ENCODE results near the gene ZNF394.
A peak's percentile ranks its signal among the peaks of the same experiment; 100 is the strongest.
"Not testable (repeated sequence)": the region's sequence is repeated elsewhere in the genome, so short reads cannot be mapped to it uniquely, and the experiment has no call there.

The ZNF394 gene

DNA sequence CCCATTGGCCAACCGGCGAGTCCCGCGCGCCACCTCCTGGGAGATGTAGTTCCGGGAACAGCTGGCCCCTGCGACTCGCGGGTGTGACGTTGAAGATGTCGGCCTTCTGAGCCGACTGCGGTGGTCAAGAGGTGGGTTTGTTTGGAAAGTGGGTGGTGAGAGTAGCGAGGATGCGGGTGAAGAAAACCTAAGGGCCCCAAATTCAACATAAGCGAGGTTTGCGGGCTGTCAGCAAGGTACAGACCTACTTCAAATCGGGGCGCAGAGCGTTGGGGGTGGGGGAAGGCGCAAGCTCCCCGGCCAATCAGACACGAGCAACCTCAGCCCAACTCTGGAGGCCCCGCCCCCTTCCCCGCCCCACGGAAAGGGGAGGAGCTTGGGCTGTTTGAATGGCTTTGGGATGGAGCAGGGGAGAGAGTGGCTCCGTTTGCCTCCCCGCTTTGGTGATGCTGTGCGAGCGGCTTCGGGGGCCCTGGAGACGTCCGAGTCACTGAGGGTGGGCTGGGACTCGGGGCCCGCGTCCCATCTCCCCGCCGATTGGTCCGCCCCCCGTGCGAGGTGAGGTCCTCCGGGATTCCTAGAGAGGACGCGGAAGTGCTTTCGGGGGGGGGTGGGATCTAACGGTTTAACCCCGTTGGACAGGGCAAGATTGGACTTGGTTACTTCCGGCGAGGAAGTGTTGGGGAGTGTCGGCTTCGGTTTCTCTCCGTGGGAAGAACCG, 4.7 kb upstream of the ZNF394 start, which contains the start of gene ZKSCAN5:
TSS of gene ZKSCAN5 (plus strand) at position 60 of the 721 bp plus-strand sequence. CDS start 1,383 bp downstream, outside the sequence.
- DNase-seq (ENCODE audit: low spot score in 2 of 2) (peak; percentile 94 to 95), ATAC-seq (ENCODE audit: low read depth) (peak; percentile 81)
- Mint-ChIP-seq H3K36me3 (peaks cover 2% of the 10 kb centered on the region), H3K4me1 (peaks cover 12% of the 10 kb centered on the region), H3K27ac (peak within 1 kb of the TSS; percentile 85), H3K9me3 (no peaks in the 10 kb centered on the region), H3K4me3 (peak within 1 kb of the TSS; percentile 96), H3K27me3 (no peaks in the 10 kb centered on the region)

DNA sequence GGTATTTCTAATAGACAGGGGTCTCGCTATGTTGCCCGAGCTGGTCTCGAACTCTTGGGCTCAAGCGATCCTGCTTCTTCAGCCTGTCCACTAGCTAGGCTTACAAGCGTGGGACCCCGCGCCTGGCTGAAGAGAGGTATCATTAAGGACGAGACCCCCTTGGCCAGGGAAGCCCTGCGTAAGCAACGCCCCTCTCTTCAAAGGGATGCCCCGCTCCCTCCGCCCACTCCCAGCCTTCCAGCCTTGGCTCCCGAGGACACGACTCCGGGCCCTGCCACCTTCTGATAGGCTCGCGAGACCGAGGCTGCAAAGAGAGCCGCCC, 4.2 kb upstream of the ZNF394 start:
- Mint-ChIP-seq H3K36me3 (peaks cover 2% of the 10 kb centered on the region), H3K4me3 (peak overlapping the region; percentile 96), H3K27me3 (no peaks in the 10 kb centered on the region), H3K27ac (peak overlapping the region; percentile 85), H3K4me1 (peaks cover 12% of the 10 kb centered on the region), H3K9me3 (no peaks in the 10 kb centered on the region)
- DNase-seq (ENCODE audit: low spot score in 2 of 2) (no peak), ATAC-seq (ENCODE audit: low read depth) (no peak)

DNA sequence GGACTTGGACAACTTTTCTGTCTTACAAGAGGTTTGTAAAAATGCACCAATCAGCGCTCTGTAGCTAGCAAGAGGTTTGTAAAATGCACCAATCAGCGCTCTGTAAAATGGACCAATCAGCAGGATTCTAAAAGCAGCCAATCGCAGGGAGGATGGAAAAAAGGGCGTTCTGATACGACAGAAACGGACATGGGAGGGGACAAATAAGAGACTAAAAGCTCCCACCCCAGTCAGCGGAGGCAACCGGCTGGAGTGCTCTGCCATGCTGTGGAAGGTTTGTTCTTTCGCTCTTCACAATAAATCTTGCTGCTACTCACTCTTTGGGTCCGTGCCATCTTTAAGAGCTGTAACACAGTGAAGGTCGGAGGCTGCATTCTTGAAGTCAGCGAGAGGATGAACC, 1.2 kb upstream of the ZNF394 start:
- ATAC-seq (ENCODE audit: low read depth); H3K27ac Mint-ChIP-seq; DNase-seq (ENCODE audit: low spot score in 2 of 2); H3K9me3 Mint-ChIP-seq; H3K27me3 Mint-ChIP-seq: not testable (repeated sequence)
- Mint-ChIP-seq H3K36me3 (peaks cover 12% of the 10 kb centered on the region), H3K4me1 (peaks cover 18% of the 10 kb centered on the region), H3K4me3 (peak overlapping the region; percentile 98)

- peak overlapping the region; percentile 98 for H3K4me3 Mint-ChIP-seq
- H3K9me3 Mint-ChIP-seq: no peaks in the 10 kb centered on the region
- H3K36me3 Mint-ChIP-seq: peaks cover 15% of the 10 kb centered on the region
- no peak for ATAC-seq (ENCODE audit: low read depth)
- no peak for DNase-seq (ENCODE audit: low spot score in 2 of 2)
- H3K27ac Mint-ChIP-seq: peak overlapping the region; percentile 97
- peaks cover 14% of the 10 kb centered on the region for H3K4me1 Mint-ChIP-seq
- no peaks in the 10 kb centered on the region for H3K27me3 Mint-ChIP-seq
Measured at GRCh38 chr7:99500637-99501009, 542 bp upstream of the ZNF394 start.

DNA sequence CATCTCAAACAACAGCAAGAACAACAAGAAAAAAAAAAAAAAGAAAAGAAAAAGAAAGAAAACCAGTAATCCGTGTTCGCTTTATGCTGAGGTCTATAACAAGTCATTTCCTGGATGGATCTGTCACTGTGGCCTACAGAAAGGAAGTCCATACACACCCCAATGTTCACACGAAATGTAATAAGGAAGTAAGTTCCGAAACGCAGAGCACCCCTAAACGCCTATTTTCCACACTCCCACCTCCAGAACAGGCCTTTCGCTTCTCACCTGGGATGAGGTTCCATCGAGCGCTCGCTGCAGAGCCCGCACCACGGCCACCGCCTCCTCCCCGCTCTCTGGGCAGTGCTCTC, 735 bp downstream of the ZNF394 start:
- ATAC-seq (ENCODE audit: low read depth) (peak; percentile 51), DNase-seq (ENCODE audit: low spot score in 2 of 2) (peak in 1 of 2 donors; percentile 18)
- H3K27me3 Mint-ChIP-seq: no peaks in the 10 kb centered on the region
- H3K9me3 Mint-ChIP-seq: no peaks in the 10 kb centered on the region
- peak overlapping the region; percentile 98 for H3K4me3 Mint-ChIP-seq
- peaks cover 18% of the 10 kb centered on the region for H3K36me3 Mint-ChIP-seq
- H3K4me1 Mint-ChIP-seq: peaks cover 11% of the 10 kb centered on the region
- H3K27ac Mint-ChIP-seq: peak overlapping the region; percentile 97

- Mint-ChIP-seq H3K4me3 (peak overlapping the region; percentile 98), H3K27ac (no peak overlapping the region), H3K4me1 (peaks cover 11% of the 10 kb centered on the region), H3K27me3 (no peaks in the 10 kb centered on the region), H3K9me3 (peaks cover 4% of the 10 kb centered on the region), H3K36me3 (peaks cover 26% of the 10 kb centered on the region)
- DNase-seq (ENCODE audit: low spot score in 2 of 2) (no peak), ATAC-seq (ENCODE audit: low read depth) (no peak)
Measured at GRCh38 chr7:99498546-99498944, 1.5 kb downstream of the ZNF394 start.

GRCh38 chr7:99497766-99498545, 2.1 kb downstream of the ZNF394 start:
- DNase-seq (ENCODE audit: low spot score in 2 of 2) (no peak), ATAC-seq (ENCODE audit: low read depth) (no peak)
- H3K36me3 Mint-ChIP-seq: peaks cover 31% of the 10 kb centered on the region
- H3K27me3 Mint-ChIP-seq: no peaks in the 10 kb centered on the region
- peaks cover 11% of the 10 kb centered on the region for H3K4me1 Mint-ChIP-seq
- peaks cover 5% of the 10 kb centered on the region for H3K9me3 Mint-ChIP-seq
- peak overlapping the region; percentile 65 for H3K27ac Mint-ChIP-seq
- peak overlapping the region; percentile 98 for H3K4me3 Mint-ChIP-seq

DNA sequence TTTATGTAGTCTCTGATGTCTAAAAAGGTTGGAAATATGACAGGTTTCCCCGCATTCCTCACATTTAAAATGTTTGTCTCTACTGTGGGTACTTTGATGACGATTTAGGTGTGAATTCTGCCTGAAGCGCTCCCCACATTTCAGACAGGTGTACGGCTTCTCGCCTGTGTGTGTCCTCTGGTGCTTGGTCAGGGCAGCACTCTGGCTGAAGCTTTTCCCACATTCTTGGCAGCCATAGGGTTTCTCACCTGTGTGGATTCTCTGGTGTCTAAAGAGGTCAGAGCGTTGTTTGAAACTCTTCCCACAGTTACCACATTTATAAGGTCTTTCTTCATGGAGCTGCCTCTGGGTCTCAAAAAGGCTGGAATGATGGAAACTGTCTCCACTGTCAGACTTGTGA, 6.3 kb downstream of the ZNF394 start:
- DNase-seq (ENCODE audit: low spot score in 2 of 2) (no peak), ATAC-seq (ENCODE audit: low read depth) (no peak)
- Mint-ChIP-seq H3K36me3 (peaks cover 38% of the 10 kb centered on the region), H3K9me3 (peaks cover 5% of the 10 kb centered on the region), H3K27ac (no peak overlapping the region), H3K27me3 (no peaks in the 10 kb centered on the region), H3K4me3 (no peak overlapping the region), H3K4me1 (peaks cover 11% of the 10 kb centered on the region)

DNA sequence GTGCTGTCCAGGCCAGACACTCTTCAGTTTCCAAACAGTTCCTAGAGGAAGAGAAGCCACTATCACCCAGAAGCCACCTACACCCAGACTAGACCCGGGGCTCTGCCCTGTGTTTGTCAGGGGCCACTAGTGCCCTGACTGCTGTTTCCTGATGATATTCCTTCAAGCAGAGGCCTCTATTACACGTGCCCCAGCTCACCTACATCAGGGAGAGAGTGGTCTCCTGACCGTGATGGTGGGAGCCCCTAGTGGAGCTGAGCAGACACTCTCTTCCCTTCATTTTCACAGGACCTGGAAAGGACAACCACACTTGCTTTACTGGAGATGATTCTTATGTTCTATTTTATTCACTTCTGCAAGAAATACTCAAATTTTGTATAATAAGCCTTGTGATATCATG, 9.2 kb downstream of the ZNF394 start:
- no peaks in the 10 kb centered on the region for H3K27me3 Mint-ChIP-seq
- peaks cover 5% of the 10 kb centered on the region for H3K9me3 Mint-ChIP-seq
- no peaks in the 10 kb centered on the region for H3K4me1 Mint-ChIP-seq
- H3K27ac Mint-ChIP-seq: no peak overlapping the region
- H3K4me3 Mint-ChIP-seq: no peak overlapping the region
- DNase-seq (ENCODE audit: low spot score in 2 of 2): no peak
- ATAC-seq (ENCODE audit: low read depth): no peak
- H3K36me3 Mint-ChIP-seq: peaks cover 25% of the 10 kb centered on the region

DNA sequence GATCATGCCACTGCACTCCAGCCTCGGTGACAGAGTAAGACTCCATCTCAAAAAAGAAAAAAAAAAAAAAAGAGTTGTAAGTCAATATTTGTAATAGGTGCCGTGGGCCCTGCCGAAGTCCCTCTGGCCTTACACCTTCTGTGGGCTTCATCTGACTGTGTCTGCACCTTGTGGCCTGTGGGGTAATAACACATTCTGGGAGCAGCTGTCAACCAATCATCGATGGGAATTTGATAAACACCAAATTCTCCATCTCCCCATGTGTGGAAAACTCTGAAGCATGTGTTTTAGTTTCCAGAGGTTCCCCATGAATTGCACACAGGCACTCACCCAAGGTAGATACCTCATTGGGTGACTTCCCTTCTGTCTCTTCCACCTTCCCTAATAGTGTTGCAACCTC, 10.8 kb downstream of the ZNF394 start:
- H3K4me1 Mint-ChIP-seq: no peaks in the 10 kb centered on the region
- peaks cover 5% of the 10 kb centered on the region for H3K9me3 Mint-ChIP-seq

DNA sequence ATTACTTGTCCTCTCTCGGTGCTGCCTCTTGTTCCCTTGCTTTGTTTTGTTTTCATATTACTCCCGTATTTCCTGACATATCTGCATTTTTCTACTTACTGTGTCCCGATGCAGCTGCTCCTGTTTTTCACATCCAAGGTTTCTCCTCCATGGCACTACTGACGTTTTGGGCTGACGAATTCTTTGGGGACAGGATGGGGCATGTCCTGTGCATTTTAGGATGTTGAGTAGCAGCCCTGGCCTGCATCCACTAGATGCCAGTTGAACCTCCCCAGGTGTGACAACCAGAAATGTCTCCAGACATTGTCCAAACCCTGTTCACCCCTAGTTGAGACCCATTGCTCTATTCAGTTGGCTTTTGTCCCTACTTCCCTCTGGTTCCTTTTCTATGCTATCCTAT, 15.0 kb downstream of the ZNF394 start:
- Mint-ChIP-seq H3K27me3 (no peaks in the 10 kb centered on the region), H3K27ac (no peak overlapping the region), H3K4me3 (no peak overlapping the region), H3K36me3 (peaks cover 10% of the 10 kb centered on the region), H3K9me3 (no peaks in the 10 kb centered on the region), H3K4me1 (no peaks in the 10 kb centered on the region)
- DNase-seq (ENCODE audit: low spot score in 2 of 2) (no peak), ATAC-seq (ENCODE audit: low read depth) (no peak)

More for the DNA sequence above, 10.8 kb downstream of the ZNF394 start:
- no peak overlapping the region for H3K27ac Mint-ChIP-seq
- peaks cover 21% of the 10 kb centered on the region for H3K36me3 Mint-ChIP-seq
- DNase-seq (ENCODE audit: low spot score in 2 of 2) (no peak), ATAC-seq (ENCODE audit: low read depth) (no peak)
- no peaks in the 10 kb centered on the region for H3K27me3 Mint-ChIP-seq
- H3K4me3 Mint-ChIP-seq: no peak overlapping the region

- ATAC-seq (ENCODE audit: low read depth) (no peak), DNase-seq (ENCODE audit: low spot score in 2 of 2) (no peak)
- Mint-ChIP-seq H3K4me3 (no peak overlapping the region), H3K36me3 (peaks cover 5% of the 10 kb centered on the region), H3K27me3 (no peaks in the 10 kb centered on the region), H3K9me3 (no peaks in the 10 kb centered on the region), H3K4me1 (peaks cover 13% of the 10 kb centered on the region), H3K27ac (peak overlapping the region; percentile 28)
Measured at GRCh38 chr7:99478464-99479440, 21.3 kb downstream of the ZNF394 start.

DNA sequence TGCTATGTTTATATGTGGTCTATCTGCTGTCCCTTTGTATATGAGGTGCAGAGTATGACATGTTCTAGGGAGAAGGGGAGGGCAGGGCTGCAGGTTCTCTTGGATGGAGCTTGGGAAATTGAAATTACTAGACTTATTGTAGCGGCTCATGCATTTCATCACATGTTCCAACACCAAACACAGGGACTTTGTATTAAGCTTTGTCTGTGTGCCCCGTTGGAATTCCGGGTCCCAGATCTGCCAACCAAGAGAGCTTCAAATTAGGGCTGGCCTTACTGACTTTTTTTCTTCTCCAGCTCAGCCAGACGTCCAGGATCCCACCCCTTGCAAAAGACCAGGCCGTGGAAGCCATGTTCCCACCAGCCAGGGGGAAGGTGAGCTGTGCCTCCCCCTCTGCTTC, 24.0 kb downstream of the ZNF394 start:
- Mint-ChIP-seq H3K27ac (no peak overlapping the region), H3K9me3 (no peaks in the 10 kb centered on the region), H3K36me3 (peaks cover 5% of the 10 kb centered on the region), H3K4me3 (no peak overlapping the region), H3K4me1 (peaks cover 20% of the 10 kb centered on the region), H3K27me3 (no peaks in the 10 kb centered on the region)
- no peak for ATAC-seq (ENCODE audit: low read depth)
- no peak for DNase-seq (ENCODE audit: low spot score in 2 of 2)

DNA sequence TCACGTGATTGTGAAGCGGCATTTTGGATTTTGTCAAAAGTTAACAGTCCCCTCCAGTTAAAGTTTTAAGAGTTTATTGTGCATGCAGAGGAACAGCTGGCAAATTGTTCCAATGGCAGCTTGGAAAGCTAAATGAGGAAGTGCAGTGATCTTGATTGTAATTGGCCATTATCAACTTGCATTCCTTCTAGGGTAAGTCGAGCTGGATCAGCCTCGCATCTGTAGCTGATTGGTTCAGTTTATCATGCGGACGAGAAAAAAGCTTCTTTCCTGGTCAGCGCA, 26.8 kb downstream of the ZNF394 start:
- Mint-ChIP-seq H3K27ac (peak overlapping the region; percentile 77), H3K36me3 (peaks cover 3% of the 10 kb centered on the region), H3K4me1 (peaks cover 14% of the 10 kb centered on the region), H3K27me3 (no peaks in the 10 kb centered on the region), H3K9me3 (no peaks in the 10 kb centered on the region), H3K4me3 (peak overlapping the region; percentile 96)
- ATAC-seq (ENCODE audit: low read depth) (peak; percentile 8), DNase-seq (ENCODE audit: low spot score in 2 of 2) (no peak)
